GM19468 (cell line): ENCODE results near the gene DECR2.

Experiments used
- ATAC-seq: cut with Tn5 transposase; IDR thresholded peaks from one replicate; pipeline ENCODE4 v1.9.1; 2021; ENCODE audit warnings: mild to moderate bottlenecking, moderate library complexity, moderate number of reproducible peaks; ENCODE audit not compliant: unreplicated experiment; ENCODE audit errors: extremely low read depth

Gene DECR2

DNA sequence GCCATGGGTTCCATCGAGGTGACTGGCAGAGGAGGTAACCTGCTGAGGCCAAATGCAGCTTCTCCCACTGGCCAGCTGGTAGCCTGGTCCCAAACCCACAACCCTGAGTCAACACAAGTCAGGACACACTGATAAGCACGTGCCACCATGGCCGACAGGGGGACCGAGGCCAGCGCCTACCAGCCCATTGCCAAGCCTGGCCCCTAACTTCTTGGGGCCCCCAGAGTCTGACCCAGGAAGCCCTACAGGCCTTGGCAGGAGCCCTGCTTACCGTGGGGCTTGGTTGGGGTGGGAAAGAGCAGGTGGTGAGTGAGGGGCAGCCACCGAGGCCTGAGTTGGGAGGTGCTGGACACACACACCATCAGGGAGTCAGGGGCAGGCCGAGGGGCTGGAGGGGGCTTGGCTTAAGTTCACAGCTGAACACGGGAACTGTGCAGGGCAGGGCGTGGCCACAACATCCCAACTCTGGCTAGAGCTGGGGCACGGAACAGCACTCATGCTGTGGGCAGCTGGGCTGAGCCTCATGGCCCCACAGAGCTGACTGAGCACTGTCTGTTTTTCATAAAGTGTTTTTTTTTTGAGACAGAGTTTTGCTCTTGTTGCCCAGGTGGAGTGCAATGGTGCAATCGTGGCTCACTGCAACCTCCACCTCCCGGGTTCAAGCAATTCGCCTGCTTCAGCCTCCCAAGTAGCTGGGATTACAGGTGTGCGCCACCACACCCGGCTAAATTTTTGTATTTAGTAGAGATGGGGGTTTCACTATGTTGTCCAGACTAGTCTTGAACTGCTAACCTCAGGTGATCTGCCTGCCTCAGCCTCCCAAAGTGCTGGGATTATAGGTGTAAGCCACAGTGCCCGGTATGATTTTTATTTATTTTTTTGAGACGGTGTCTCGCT is 36.8 kb upstream of the DECR2 start:
- no peak for ATAC-seq

DNA sequence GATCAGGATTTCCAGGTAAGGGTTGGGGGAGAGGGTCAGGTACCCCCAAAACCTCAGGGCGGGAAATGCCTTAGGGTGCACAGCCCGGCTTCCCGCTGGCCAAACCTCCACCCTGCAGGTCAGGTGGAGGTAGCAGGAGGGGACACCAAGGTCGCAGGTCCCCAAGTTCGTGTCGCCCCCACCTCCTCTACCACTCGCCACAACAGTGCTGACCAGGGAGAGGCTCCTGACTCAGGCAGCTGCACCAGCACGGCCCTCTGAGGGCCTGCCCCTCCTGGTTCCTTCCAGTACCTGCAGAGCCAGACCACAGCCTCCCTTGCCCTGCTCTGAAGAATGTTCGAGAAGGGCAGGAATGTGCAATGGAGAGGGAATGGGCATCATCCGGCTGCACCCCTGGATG is 35.2 kb upstream of the DECR2 start:
- ATAC-seq = no peak

DNA sequence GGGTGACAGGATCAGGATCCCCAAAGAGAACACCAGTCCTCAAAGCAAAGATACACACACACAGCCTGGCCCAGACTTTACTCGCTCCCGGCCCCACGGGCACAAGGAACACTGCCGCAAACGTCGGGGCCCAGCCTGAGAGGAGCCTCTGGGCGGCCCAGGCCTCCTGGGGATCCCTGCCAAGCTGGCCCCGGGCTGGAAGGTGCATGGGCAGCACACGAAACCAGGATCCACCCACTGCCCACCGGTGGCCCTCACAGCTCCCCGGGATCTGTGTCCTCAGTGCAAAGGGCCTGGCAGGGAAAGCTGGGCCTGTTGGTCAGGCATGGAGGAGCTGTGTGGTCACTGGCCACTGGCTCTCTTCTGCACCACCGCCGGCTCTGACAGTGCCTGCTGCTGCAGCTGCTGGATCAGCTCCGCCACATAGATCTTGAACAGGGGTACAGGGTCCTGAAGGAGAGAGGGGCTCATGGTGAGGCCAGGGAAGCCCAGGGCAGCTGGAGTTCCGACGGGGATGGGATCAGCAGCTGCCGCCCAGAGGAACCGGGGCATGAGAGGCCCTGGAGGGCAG is 34.3 kb upstream of the DECR2 start:
- no peak for ATAC-seq

DNA sequence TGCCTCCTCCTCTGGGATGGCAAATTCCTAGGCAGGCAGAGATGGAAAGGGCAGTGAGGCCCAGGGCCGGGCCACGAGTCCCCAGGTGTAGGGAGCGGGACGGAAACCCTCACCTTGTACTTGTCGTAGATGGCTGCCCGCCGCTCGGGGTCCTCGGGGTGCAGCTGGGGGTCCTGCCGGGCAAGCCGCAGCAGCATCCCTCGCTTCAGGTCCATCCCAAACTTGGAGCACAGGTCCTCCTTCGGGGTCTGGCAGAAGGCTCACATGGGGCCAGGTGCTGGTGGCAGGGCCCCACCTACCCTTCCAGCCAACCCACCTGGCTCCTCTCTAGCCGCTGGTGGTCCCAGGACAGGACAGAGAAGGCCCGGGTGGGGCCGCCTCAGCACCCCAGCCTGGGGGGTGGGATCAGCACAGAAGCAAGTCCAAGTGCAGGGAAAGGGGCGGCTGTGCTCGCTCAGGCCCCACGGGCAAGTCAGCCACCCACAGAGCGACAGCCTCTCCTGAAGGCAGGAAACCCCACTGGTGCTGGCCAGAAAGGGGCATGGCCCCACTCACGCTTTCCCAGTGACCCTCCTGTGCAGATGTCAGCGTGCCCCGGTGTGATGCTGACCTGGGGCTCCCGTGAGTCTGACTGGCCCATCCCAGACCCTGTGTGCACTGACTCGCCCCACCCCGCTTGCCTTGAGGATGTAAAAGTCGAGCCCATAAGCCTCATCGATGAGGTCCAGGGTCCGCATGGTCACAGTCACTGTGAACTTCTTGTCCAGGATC is 33.1 kb upstream of the DECR2 start:
- no peak for ATAC-seq

DNA sequence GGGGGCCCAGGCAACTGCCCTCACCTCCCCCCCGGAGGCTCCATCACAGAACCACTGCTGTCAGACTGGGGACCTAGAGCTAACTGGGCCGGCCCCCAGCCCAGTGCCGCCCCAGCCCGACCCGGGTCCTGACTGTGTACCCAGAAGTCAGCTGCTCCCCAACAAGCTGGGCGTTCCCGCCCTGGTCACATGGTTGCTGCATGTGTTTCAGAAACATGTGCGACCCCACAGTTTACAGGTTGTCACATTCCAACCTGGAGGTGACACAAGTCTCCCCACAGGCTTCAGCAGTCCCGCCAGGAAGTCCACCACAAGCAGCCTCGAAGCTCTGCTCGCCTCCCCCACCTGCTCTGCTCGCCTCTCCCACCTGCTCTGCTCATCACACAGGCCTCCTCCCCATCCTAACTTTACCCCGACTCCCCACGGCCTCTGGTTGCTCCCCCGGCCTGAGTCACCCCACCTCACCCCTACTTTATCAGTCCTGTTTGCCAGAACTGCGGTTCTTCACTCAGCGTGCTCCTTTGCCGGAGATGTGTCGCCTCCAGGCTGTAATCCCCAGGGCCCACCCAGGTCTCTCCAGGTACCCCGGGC is 32.3 kb upstream of the DECR2 start:
- ATAC-seq = no peak

DNA sequence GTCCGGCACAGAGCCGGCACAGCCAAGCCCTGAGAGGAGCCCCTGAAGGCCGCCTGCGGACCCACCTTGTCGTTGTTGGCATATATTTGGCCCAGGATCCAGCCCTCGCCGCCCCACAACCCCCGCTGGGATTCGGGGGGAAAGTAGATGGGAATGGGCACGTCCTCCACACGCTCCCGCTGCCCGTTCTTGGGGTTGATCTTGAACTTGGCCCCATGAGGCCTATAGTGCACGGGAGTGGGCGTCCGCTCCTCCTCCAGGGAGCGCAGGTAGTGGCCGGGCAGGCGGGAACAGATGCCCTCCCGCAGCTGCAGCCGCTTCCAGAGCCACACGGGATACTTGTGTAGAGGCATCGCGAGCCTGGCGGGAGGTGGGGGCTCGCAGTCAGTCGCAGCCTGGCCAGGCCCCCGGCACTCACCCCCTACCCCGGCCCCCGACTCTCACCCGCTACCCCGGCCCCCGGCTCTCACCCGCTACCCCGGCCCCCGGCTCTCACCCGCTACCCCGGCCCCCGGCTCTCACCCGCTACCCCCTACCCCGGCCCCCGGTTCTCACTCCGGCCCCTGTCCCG is 31.7 kb upstream of the DECR2 start:
- ATAC-seq = no peak

DNA sequence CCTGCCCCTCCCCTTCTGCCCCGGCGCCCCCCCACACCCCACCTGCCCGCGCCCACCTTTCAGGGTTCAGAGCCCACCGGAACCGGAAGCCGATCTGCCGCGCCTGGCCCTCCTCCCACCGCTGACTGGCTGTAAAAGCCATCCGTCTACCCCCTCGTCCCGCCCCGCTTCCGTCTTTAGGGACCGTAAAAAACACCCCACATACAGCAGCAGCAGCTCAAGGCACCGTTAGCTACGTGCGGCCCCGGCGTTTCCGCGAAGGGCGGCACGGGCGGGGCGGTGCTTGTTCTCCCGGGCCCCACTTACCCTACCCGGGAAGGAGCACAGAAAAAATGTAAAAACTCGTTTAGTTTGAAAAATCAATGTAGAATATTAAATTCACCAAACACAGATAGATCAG is 31.2 kb upstream of the DECR2 start, which contains the start of gene MRPL28:
TSS of gene MRPL28 (minus strand) at position 96 of the 400 bp plus-strand sequence. CDS start 320 bp downstream, outside the sequence.
- ATAC-seq = no peak

DNA sequence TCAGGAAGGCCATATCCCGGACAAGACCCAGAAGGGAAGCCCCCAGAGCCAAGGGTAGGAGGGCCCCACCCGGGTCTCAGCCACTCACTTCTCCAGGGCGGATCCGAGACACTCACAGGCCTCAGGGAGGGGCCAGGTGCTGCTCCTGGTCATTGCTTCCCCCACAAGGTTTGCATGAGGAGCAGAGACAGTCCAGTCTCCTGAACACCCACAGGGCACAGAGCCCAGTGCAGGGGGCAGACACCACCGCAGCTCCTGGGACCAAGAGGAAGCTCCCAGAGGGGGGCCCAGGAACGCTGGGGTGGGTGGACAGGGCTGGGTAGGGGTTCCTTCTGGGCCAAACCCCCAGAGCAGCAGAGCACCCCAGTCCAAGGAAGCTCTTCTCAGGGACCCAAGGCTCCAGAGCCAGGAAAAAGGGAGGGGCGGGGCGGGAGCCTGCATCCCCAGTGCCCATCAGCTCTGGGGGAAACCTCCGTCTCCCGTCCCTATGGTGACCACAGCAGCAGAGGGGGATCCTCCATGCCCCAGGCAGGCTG is 30.6 kb upstream of the DECR2 start:
- no peak for ATAC-seq

DNA sequence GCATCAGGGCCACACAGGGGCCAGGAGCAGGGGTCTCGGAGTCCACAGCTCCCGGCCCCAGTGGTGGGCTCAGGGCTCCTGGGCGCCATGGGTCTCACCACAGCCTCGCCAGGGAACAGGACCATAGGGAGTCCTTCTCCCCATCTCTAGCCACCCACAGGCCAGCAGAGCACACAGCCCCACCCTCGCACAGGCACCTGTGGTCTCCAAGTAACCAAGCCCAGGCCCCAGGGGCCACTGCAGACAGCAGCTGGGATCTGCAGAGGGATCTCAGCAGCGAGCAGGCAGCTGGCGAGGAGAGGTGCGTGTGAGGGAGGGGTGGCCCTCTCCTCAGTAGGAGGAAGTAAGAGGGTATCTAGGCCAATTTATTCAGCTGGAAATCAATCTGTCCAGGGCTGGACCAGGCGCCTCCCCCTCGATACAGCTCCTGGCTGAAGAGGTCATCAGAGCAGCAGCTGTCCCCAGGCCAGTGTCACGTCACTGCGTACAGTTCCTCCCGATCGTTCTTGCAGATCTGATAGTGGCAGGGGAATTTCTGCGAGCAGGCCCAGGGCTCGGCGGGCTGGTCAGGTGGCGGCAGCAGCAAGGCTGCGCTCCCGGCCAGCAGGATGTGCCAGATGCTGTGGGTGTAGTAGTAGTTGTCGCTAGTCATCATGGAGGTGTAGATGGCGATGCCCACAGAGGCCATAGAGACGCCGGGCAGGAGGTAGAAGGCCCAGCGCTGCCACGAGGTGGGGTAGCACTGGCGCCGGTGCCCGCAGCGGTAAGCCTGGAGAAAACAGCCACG is 30.0 kb upstream of the DECR2 start:
- ATAC-seq = no peak

DNA sequence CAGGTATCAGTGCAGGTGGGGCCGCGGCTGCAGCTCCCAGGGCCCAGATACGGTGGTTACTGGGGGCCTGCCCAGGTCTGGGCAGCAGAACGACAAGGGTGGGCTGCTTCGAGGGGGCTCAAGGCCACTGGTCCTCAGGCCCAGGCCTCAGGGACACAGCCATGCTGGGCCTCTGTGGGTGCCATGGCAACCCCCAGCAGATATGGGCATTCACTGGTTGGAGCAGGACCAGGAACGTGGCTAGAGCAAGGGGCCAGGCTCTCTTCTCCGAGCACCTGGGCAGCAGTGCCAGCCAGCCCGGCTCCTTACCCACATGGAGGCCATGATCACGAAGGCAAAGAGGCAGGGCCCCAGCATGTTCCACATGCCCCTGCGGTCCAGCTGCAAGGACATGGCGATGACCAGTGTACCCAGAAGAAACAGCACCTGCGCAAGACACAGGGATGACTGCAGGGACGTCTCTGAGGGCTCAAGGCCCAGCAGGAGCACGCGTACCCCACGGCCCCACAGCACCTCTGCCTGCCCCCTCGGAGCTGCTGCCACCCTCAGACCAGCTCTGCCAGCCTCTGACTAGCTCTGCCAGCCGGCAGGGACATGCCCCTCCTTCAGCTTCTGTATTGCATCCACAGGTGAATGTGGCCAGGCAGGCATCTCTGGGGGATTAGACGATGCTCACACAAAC is 29.2 kb upstream of the DECR2 start:
- ATAC-seq = no peak

DNA sequence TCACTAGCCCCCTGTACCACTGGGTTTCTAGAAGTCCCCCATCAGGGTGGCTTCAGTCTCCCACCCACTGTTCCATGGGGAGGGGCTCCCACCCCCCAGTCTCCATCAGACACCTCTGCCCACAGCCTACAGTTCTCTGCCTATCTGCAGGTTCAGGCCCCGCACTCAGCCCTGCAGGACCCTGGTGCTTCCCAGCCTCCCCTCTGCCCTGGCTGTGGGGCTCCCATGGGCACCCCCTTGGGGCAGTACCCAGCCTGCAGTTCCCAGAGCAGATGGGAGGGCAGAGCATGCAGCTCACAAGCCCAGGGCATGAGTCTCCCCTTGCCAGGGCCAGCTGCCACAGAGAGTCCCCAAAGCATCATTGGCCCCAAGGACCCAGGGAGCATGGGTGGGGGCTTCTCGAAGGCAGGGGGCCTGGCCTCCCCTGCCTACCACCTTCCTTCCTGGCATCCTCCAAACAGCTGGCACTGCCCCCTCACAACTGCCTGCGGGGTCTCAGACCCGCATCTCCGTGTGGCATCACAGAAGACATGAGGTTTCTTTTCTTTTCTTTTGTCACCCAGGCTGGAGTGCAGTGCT is 28.6 kb upstream of the DECR2 start:
- no peak for ATAC-seq

DNA sequence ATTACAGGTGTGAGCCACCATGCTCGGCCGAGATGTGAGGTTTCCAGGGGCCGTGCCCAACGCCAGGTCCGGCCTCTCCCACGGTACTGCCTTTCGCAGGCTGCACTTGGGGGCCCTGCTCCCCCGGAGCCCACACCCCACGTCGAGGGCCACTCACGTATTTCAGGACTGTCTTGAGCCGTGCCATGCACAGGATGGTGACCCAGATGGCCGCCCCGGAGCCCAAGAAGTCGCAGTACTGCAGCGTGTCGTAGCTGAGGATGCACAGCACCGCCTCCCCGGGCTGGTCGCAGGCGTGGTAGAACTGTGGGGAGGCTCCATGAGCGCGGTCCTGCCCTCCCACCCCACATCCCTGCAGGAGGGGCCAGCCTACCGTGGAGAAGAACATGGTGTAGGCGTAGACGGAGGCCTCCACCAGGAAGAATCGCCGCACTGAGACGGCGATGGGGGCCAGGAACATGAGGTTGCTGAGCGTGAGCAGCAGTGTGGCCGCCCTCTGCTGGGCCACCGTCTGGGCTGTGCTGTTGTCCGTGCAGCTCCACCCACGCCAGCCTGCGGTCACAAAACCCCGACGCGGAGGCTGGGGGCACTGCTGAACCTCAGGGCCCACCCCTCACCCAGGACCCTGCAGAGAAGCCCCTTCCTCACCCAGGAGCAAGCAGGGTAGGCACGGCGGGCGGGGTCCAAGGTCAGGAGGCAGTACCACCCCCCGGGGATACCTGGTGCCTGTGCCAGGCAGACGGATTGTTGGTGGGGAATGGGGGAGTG is 27.7 kb upstream of the DECR2 start:
- no peak for ATAC-seq

DNA sequence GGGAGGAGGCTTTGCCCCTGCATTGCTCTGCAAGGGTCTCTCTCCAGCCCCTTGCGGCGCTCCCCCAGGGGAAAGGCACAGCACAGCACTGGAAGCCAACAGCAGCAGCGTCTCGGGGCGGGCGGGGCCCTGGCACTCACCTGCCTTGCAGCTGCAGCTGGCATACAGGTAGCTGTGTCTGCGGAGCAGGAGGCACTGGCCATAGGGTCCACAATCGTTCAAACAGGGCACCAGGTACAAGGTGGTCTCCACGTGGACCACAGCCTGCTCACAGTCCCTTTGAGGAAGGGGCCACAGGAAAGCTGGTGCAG is 27.1 kb upstream of the DECR2 start:
- ATAC-seq = no peak

DNA sequence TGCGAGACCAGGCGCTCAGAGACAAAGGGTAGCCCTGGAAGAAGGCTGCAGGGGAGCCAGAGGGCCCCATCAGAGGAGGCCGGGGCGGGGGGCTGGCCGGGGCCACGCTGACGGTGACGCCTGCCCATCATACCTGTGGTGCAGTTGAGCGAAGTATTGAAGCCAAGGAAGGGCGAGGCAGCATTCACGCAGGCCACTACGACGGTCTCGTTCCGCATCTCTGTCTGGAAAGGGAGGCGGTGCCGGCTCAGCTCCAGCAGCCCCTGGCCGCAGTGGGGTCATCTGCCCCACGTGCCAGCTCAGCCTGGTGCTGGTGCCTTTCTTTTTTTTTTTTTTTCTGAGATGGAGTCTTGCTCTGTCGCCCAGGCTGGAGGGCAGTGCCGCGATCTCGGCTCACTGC is 26.5 kb upstream of the DECR2 start:
- ATAC-seq = no peak

DNA sequence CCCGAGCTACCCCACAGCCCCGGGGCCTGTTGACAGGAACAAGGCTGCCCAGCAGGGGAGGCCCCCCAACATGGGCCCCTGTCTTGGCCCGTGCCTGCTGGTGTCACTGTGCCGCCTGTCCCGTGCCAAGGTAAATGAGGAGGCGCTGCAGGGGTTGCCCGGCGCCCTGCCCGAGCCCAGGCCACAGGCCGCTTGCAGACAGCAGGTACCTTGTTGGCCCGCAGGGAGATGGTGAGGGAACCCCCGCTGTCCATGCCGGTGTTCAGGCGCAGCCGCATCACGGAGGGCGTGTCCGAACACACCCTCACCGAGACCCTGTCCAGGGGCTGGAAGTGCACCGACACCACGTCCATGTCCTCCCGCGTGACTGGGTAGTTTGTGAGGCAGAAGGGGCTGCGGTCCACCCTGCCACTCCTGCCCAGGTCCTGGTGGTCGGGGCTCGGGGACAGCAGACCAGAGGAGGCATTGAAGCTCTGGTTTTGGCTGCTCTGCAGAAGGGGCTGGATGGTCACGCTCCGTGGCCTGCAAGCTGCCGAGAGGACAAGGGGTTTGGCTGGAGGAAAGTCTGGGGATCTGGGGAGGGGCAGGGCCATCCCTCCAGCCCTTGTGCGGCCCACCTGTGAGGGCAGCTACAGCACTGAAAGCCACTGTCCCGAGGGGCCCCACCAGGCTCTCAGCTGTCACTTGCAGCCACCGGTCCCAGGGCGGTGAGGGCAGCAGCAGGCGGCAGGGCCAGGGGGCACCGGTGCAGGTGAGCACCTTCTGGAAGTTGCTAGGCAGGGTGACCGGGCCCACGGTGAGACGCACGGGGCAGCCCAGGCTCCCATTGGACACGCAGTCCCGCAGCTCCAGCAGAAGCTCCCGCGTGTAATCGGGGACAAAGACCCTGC is 25.5 kb upstream of the DECR2 start:
- ATAC-seq = no peak

DNA sequence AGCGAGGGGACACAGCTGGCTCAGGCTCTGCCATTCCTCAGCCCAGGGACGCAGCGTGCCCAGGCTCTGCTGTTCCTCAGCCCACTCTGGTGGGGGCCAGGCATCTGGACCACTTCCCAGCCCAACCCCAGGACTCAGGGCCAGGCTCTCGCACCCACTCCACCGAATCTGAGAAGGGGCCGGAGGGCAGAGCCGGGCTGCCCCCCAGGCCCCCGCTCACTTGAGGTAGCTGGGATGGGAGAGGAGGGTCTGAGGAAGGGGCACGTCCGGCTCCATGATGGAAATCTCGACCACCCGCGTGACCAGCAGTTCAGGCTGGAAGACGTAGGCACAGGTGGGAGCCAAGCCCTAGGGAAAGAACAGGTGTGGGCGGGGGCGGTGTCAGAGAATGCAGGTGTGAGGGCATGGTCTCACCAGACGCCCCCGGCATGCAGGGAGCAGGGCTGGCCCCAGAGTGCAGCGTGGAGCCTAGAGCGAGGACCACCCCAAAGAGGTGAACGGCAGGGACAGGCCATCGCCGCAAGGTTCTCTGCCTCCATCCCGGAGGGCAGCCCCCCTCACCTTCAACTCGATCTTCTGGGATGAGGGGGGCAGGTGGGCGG is 24.8 kb upstream of the DECR2 start:
- ATAC-seq = no peak
